GM19043 (cell line): Measurements from ENCODE around the gene TENM4.

ENCODE experiments used
- ATAC-seq: cut with Tn5 transposase; IDR thresholded peaks from one replicate; pipeline ENCODE4 v1.9.1; 2021; ENCODE audit warnings: low read depth; ENCODE audit not compliant: unreplicated experiment

TENM4 gene

GRCh38 chr11:79440571-79441460 is at the start of gene TENM4:
TSS of gene TENM4 (minus strand) at chr11:79441030. CDS start at chr11:79069944, 371,086 bp downstream.
- peak; percentile 36 for ATAC-seq

GRCh38 chr11:79488286-79488685 is 47.5 kb upstream of the TENM4 start:
- no peak for ATAC-seq

DNA sequence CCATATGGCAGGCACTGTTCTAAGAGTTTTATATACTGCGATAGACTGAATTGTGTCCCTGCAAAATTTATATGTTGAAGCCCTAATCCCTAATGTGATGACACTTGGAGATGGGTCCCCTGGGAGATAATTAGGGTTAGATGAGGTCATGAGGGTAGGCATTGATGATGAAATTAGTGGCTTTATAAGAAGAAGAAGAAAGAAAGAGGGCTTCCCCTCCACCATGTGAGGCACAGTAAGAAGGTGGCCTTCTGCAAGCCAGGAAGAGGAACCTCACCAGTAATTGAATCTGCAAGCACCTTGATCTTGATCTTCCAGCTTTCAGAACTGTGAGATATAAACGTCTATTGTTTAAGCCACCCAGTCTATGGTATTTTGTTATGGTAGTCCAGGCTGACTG is 46.6 kb upstream of the TENM4 start:
- no peak for ATAC-seq

DNA sequence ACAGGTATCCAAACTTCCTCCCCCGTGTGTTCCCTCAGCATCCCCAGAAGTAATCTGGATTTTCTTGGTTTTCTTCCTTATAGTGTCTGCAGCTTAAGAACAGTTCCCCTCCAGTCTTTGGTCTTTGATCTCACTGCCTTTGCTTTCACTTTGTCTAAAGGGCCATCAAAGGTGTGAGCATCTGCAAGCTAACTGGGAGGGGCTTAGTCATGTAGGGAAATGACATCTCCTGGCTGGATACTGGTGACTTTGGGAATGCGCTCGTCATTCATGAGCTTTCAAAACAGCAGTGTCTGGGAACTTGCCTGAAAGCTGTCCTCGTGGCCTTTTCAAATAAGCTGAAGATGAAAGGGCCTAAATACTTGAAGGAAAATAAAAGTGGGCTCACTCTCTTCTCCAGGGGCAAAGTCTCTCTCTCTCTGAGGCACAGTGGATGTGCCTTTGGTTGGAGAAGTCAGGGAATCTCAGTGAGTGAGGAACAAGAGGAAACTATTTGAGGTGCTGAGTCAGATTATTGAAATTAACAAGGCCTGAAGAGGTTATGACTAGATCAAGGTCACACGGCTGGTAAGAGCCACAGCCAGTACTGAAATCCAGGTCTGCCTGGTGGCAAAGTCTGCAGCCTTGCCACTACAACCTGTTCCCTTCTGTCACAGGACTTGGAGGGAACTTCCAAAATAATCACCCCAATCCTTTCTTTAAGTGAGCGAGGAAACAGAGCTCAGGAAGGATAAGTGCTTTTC is 45.6 kb upstream of the TENM4 start:
- no peak for ATAC-seq

GRCh38 chr11:79485694-79486093 is 44.9 kb upstream of the TENM4 start:
- no peak for ATAC-seq

- ATAC-seq = no peak
These were observed 44.0 kb upstream of the TENM4 start for GRCh38 chr11:79484872-79485271.

DNA sequence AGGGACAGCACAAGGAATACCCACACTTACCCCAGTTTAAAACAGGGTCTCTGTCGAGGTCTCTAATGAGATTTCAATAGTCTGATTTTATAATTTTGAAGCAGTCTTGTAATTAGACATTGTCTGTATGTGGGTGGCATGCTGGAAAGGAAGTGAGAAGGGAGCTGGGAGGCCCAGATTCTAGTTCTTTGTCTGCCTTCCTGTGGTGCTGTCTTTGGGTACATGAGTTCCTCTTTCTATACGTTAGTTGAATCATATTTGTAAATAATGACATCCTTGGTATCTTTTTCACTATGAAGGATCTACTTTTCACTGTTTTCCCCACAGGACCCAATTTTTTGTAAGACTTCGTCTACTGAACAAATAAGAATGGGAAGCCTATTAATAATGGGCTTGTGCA is 42.0 kb upstream of the TENM4 start:
- ATAC-seq = peak; percentile 77

- ATAC-seq = peak; percentile 41
These were observed 41.0 kb upstream of the TENM4 start for GRCh38 chr11:79481795-79482194.

- ATAC-seq = no peak
These were observed 40.0 kb upstream of the TENM4 start for GRCh38 chr11:79480864-79481263.

GRCh38 chr11:79472819-79473529 is 32.1 kb upstream of the TENM4 start:
- ATAC-seq = no peak

DNA sequence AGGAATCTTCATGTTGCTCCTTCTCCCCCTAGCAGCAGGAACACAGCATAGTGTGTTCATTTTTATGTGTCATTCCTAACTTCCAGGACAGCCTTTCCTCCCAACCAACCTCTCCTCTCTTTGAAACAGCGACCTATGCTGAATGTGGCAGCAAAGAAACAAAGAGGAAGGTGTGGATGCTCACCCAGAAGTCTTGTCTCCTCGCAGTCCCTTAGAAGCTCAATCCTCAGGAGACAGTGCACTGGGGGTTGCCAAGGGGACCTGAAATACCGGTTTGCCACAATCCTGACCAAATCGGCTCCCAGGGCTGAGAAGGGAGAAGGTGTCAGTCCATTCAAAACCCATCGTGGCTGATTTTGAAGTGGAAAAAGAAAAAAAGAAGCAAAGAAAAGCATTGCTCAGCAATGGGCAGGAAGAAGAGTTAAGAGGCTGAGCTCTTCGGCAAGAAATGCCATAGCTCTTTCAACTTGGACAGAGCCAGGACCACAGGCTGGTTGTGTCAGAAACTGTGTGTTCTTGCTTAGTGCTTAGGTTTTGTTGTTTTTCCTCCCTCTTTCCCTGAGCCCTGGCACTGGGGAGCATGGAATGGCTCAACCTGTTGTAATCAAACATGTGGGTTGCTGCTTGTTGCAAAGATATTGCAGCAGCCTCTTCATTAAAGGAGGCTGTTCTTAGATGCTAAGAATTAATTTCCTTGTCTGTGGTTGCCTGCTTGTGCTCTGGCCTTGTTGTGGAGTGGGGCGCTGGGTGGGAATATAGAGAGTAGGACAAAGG is 30.4 kb upstream of the TENM4 start:
- no peak for ATAC-seq

DNA sequence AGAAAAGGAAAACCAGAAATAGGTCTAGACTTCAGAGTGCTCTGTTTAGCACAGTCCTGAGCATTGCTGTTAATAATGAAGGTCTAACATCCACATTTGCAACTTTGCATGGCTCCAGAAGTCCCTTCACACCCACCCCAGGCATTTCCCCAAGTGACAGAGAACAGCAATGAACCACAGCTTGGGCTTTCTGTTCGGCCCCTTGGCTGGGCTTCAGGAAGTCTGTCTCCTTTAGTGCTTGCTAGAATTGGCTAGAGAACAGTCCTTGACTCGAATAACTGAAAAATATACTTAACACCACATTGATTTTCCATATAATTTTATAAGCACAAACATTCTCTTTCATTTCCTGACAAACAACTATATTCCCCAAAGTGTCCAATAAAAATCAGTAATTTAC is 29.3 kb upstream of the TENM4 start:
- ATAC-seq = no peak

- ATAC-seq = no peak
These were observed 26.9 kb upstream of the TENM4 start for GRCh38 chr11:79467761-79468160.

DNA sequence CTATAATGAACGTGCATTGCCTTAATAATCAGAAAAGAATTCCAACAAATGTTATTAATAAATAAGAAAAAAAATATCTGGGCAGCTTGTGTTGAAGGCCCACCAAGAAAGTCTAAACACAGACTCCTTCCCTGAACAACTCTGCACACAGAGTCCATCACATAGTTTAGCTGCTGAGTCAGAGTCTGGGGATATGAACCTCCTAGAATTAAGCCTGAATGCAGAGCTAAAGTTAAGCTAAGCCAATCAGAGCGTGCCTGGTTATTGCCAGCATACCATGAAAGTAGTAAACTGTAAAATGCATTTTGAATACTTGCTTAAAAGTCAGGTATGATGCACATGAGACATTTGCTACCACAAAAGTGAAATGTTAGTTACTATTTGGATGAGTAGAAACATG is 25.6 kb upstream of the TENM4 start:
- no peak for ATAC-seq

DNA sequence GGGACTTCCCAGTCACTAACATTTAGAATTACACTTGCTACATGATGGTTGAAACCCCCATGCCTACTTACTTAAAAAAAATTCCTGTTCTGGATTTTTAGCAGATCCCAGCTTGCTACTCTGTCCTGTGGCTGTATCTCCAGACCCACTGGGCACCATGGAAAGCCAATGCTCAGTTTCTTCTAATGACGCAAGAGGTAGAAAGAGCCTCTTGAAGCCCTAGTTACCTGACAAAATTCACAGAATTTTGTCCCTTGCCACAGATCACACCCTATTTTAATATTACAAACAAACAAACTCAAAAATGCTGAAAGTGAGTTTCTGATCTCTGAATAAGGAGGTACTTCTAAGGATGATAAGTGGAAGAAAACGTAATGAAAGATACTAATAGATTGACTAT is 24.3 kb upstream of the TENM4 start:
- ATAC-seq = no peak

DNA sequence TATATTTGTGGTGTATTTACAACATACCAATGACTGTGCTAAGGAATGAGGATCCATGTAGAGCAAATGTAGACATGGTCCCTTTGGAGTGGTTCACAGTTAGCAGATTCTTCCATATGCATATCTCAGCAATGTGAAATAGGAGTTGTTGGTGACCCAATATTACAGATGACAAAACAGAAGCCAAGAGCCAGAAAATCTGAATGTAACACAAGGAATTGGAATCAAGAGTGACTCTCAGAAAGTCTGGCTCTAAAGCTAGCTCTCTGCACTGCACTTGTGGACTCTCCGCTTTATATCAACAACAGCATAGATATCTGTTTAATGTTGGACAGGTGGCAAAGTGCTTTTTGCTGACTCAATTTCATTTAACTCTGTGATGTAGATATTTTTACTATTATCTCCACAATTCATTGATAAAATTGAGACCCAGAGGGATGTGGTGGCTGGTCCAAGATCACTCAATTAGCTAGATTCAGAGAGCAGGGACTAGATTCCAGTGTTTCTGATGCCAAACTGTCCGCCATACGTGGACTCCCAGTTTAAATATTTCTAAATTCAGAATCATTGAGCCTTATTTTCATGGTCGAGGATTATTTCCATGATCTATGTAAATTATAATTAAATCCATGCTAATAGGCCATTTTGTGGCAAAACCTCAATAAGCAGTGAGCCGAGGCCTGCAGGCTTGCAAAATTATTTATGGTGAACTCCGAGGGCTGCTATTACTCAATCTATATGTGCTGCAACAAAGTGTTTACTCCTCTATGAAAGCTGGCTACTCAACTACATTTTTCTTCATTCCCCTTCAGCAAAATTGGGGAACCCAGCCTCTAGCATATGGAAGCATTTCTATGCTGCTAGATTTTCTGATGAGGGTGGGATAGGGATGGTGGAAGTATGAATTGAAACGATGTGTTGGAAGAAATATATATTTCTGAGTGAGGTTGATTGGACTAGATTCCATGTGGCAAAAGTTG is 21.1 kb upstream of the TENM4 start:
- ATAC-seq = no peak

DNA sequence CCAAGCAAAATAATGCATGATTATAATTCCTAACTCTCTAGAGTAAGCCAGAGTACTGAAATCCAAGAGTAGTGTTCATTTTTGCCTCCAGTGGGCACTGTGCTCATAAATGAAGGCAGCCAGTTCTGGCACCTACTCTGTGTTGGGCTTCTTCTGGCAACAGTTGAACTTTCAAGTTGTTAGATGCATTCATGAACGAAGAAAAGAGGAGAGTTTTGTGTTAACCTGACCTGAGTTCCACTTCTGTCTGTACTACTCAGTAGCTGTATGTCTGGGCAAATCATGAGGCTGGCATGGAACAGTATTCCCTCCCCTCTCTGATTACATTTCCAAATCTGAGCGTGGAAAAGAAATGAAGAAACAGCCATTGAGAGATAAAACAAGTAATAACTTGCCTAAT is 20.3 kb upstream of the TENM4 start:
- peak; percentile 71 for ATAC-seq

DNA sequence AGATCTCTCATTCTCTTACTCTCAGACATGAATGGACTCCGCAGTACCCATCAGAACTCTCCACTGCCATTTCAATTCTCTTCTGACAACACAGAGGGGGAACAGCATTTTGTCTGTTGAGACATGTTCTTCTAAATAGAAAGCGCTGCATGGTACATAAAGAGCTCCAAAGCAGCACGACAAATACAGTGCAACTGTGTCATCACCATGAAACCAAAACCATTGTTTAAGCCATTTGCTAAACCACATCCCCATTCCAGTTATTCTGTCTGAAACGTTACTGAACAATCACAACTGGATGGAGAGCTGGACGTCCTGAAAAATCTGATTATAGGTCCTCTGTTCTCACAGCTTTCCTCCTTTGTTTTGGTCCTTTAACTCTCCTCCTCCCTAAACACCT is 17.9 kb upstream of the TENM4 start:
- ATAC-seq = no peak

GRCh38 chr11:79456501-79456900 is 15.7 kb upstream of the TENM4 start:
- ATAC-seq = no peak
